Lung (tissue), 12 donors: Measurements from ENCODE around the gene GPRC5A. TPM values are rescaled to one million over a fixed set of nuclear protein-coding genes. Genes with fewer than 3 reads are reported as not detected.

Source experiments
- ATAC-seq: fragments of 200-7000 bp; cut with Tn5 transposase; one replicate; pipeline ENCODE4 v1.9.1; 2020; ENCODE audit warnings: moderate number of reproducible peaks; ENCODE audit not compliant: insufficient read depth, low FRiP score
- DNase-seq, 3 donors: peaks; one replicate each; pipeline ENCODE4 v3.0.0-alpha.2; 2013 to 2017
- H3K27ac ChIP-seq, 2 donors: one replicate each; pipeline ENCODE4 v1.5.1; 2013; ENCODE audit warnings: mild to moderate bottlenecking in 2 of 2, moderate library complexity in 2 of 2, control low read depth in 1 of 2, inconsistent platforms in 1 of 2, low read depth in 1 of 2, low read length in 1 of 2
- H3K27me3 ChIP-seq, 3 donors: one replicate each; pipeline ENCODE4 v1.5.1; 2013; ENCODE audit warnings: low read length in 2 of 3; ENCODE audit not compliant: control insufficient read depth in 3 of 3, insufficient read depth in 3 of 3
- H3K36me3 ChIP-seq, 4 donors: one replicate each; pipeline ENCODE4 v1.5.1; 2013; ENCODE audit warnings: low read length in 4 of 4, mild to moderate bottlenecking in 1 of 4, moderate library complexity in 1 of 4; ENCODE audit not compliant: control insufficient read depth in 4 of 4, insufficient read depth in 4 of 4
- H3K4me1 ChIP-seq, 5 donors: one replicate each; pipeline ENCODE4 v1.5.1; 2013; ENCODE audit warnings: low read length in 5 of 5, mild to moderate bottlenecking in 2 of 5, moderate library complexity in 1 of 5; ENCODE audit not compliant: control insufficient read depth in 5 of 5, insufficient read depth in 5 of 5
- H3K4me3 ChIP-seq: one replicate; pipeline ENCODE4 v1.5.1; 2013; ENCODE audit warnings: mild to moderate bottlenecking, control low read depth, moderate library complexity
- H3K9ac ChIP-seq, 2 donors: one replicate each; pipeline ENCODE4 v1.5.1; 2013; ENCODE audit warnings: low read length in 2 of 2, control low read depth in 1 of 2; ENCODE audit not compliant: insufficient read depth in 1 of 2
- H3K9me3 ChIP-seq, 4 donors: one replicate each; pipeline ENCODE4 v1.5.1; 2013; ENCODE audit warnings: low read length in 3 of 4, mild to moderate bottlenecking in 1 of 4, moderate library complexity in 1 of 4; ENCODE audit not compliant: control insufficient read depth in 4 of 4, insufficient read depth in 3 of 4
- CTCF ChIP-seq: IDR thresholded peaks from 2 replicates; pipeline ENCODE4 v1.5.1; 2012; ENCODE audit warnings: mild to moderate bottlenecking; ENCODE audit errors: control extremely low read depth, extremely low read depth
- WGBS, 2 donors: extraction: QIAGEN DNeasy Blood & Tissue Kit; methylation state at CpG; one replicate each; pipeline ENCODE4 v1.1.7; 2013; 5-methylcytosine and 5-hydroxymethylcytosine counted together
- polyA plus RNA-seq, 2 donors: library from polyadenylated mRNA; stranded (reverse); fragments of 200-250 nt; gene quantifications; one replicate each; pipeline ENCODE4 v1.2.1, GENCODE V29; 2013
- total RNA-seq, 2 donors: library from RNA; depleted of rRNA in 1 of 2; stranded (reverse); fragments of >200 nt in 1 of 2; gene quantifications; one replicate each; pipeline ENCODE4 v1.2.1, GENCODE V29; 2014 to 2021
- donor health status: control.
- donor health status: control.
- donor health status: Bipolar disorder and iron deficiency.
- donor health status: healthy.
- donor health status: DM: yes; HTN: yes; CAD: no.

GPRC5A gene
- total and polyA plus RNA-seq, 4 donors = 117 to 418 (median 172) TPM

- no peak overlapping the region for H3K27ac ChIP-seq
- TF ChIP-seq CTCF = no peak
- 91 to 92% methylated on average over 2 of the region's 2 CpGs for WGBS, 2 donors
- DNase-seq (no peak), ATAC-seq (no peak)
- no peaks in the 10 kb centered on the region for H3K27me3 ChIP-seq
- no peak overlapping the region for H3K4me3 ChIP-seq
- peaks cover 0 to 10% (median 0%) of the 10 kb centered on the region in 5 donors for H3K4me1 ChIP-seq
- H3K36me3 ChIP-seq = no peaks in the 10 kb centered on the region
- H3K9me3 ChIP-seq = no peaks in the 10 kb centered on the region
- H3K9ac ChIP-seq = no peak overlapping the region
Observed at GRCh38 chr12:12917517-12917916, 26.2 kb downstream of the GPRC5A start.

GRCh38 chr12:12918781-12919389 lies 27.5 kb downstream of the GPRC5A start:
- 68 to 73% methylated on average over 6 of the region's 6 CpGs for WGBS, 2 donors
- H3K27me3 ChIP-seq = no peaks in the 10 kb centered on the region

GRCh38 chr12:12919666-12920435 lies 28.5 kb downstream of the GPRC5A start:
- Histone ChIP-seq H3K9ac (no peak overlapping the region), H3K4me3 (no peak overlapping the region), H3K36me3 (no peaks in the 10 kb centered on the region), H3K27me3 (no peaks in the 10 kb centered on the region), H3K9me3 (no peaks in the 10 kb centered on the region), H3K4me1 (peaks cover 0 to 10% (median 0%) of the 10 kb centered on the region in 5 donors), H3K27ac (no peak overlapping the region)
- TF ChIP-seq CTCF = no peak
- WGBS, 2 donors = 85 to 88% methylated on average over 5 of the region's 5 CpGs
- no peak for DNase-seq
- ATAC-seq = no peak

More at GRCh38 chr12:12918781-12919389, 27.5 kb downstream of the GPRC5A start:
- no peak for TF ChIP-seq CTCF
- no peak for ATAC-seq
- Histone ChIP-seq H3K4me3 (no peak overlapping the region), H3K9ac (no peak overlapping the region), H3K9me3 (no peaks in the 10 kb centered on the region), H3K4me1 (peaks cover 0 to 10% (median 0%) of the 10 kb centered on the region in 5 donors), H3K36me3 (no peaks in the 10 kb centered on the region), H3K27ac (no peak overlapping the region)
- no peak for DNase-seq
